NCI-H187 (cell line): ENCODE data around the gene NDUFB4.

Experiments used
- DNase-seq, 2 experiments: peaks; one replicate each; lab custom pipeline; 2025; lab: John Stamatoyannopoulos, UW

NDUFB4 gene

GRCh38 chr3:120596116-120596852, at the start of gene NDUFB4:
TSS of gene NDUFB4 (plus strand) at chr3:120596336. CDS start at chr3:120596360, 24 bp downstream.
- DNase-seq: peak; percentile 93 to 97

GRCh38 chr3:120550546-120550945, 45.6 kb upstream of the NDUFB4 start:
- DNase-seq: no peak

- DNase-seq: no peak
These were observed 43.7 kb upstream of the NDUFB4 start for GRCh38 chr3:120552184-120553172.

GRCh38 chr3:120554812-120555606, 41.1 kb upstream of the NDUFB4 start:
- DNase-seq: no peak

- no peak for DNase-seq
These were observed 40.3 kb upstream of the NDUFB4 start for GRCh38 chr3:120555657-120556509.

GRCh38 chr3:120557115-120557514, 39.0 kb upstream of the NDUFB4 start:
- DNase-seq: no peak

GRCh38 chr3:120558771-120559241, 37.3 kb upstream of the NDUFB4 start:
- peak; percentile 32 to 35 for DNase-seq

- DNase-seq: no peak
These were observed 36.7 kb upstream of the NDUFB4 start for GRCh38 chr3:120559242-120560061.

GRCh38 chr3:120560304-120561250, 35.6 kb upstream of the NDUFB4 start:
- DNase-seq: no peak

- peak; percentile 9 to 29 for DNase-seq
These were observed 34.7 kb upstream of the NDUFB4 start for GRCh38 chr3:120561251-120562045.

GRCh38 chr3:120563356-120564022, 32.6 kb upstream of the NDUFB4 start:
- no peak for DNase-seq

- DNase-seq: no peak
These were observed 29.7 kb upstream of the NDUFB4 start for GRCh38 chr3:120566243-120566975.

GRCh38 chr3:120567370-120568201, 28.6 kb upstream of the NDUFB4 start:
- DNase-seq: no peak

- DNase-seq: no peak
These were observed 28.0 kb upstream of the NDUFB4 start for GRCh38 chr3:120568202-120568531.

GRCh38 chr3:120568598-120568997, 27.5 kb upstream of the NDUFB4 start:
- no peak for DNase-seq
